T-helper 2 cell treated with Interferon-gamma antibody and Interleukin-4, amounts not matched to agents 5 μg/mL and 100 μg/mL, for 36 hours (primary cell): Measurements from ENCODE around the gene MCUR1.
"Not testable (repeated sequence)": the region's sequence is repeated elsewhere in the genome, so short reads cannot be mapped to it uniquely, and the experiment has no call there.

Source experiments
- DNase-seq: peaks from one replicate; pipeline ENCODE4 v3.0.0; 2021; ENCODE audit warnings: low spot score
- H3K27ac Mint-ChIP-seq: one replicate; pipeline ENCODE4 v1.8.0; 2021; ENCODE audit warnings: mild to moderate bottlenecking, mixed read lengths
- H3K27me3 Mint-ChIP-seq: one replicate; pipeline ENCODE4 v1.8.0; 2021; ENCODE audit warnings: low read depth, mixed read lengths
- H3K36me3 Mint-ChIP-seq: one replicate; pipeline ENCODE4 v1.8.0; 2021; ENCODE audit warnings: low read depth, mixed read lengths
- H3K4me1 Mint-ChIP-seq: one replicate; pipeline ENCODE4 v1.8.0; 2021; ENCODE audit warnings: low read depth, mixed read lengths
- H3K4me3 Mint-ChIP-seq: one replicate; pipeline ENCODE4 v1.8.0; 2022; ENCODE audit warnings: mild to moderate bottlenecking, moderate library complexity, mixed read lengths
- H3K9me3 Mint-ChIP-seq: one replicate; pipeline ENCODE4 v1.8.0; 2021; ENCODE audit warnings: mixed read lengths

The MCUR1 gene

DNA sequence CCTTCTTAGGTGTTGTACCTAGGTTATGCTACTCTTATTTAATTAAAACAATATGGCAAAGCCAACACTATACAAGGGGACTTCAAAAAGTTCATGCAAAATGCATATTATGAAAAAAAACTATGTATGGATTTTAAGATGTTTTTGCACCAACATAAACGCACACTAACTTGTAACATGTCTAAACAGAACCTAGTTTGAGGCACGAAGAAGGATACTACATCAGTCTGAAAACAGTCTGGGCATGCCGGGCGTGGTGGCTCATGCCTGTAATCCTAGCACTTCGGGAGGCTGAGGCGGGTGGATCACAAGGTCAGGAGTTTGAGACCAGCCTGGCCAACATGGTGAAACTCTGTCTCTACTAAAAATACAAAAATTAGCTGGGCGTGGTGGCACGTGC is 34.2 kb downstream of the MCUR1 start:
- H3K27ac Mint-ChIP-seq, H3K9me3 Mint-ChIP-seq, DNase-seq, H3K4me3 Mint-ChIP-seq, H3K36me3 Mint-ChIP-seq, H3K4me1 Mint-ChIP-seq, H3K27me3 Mint-ChIP-seq: not testable (repeated sequence)

DNA sequence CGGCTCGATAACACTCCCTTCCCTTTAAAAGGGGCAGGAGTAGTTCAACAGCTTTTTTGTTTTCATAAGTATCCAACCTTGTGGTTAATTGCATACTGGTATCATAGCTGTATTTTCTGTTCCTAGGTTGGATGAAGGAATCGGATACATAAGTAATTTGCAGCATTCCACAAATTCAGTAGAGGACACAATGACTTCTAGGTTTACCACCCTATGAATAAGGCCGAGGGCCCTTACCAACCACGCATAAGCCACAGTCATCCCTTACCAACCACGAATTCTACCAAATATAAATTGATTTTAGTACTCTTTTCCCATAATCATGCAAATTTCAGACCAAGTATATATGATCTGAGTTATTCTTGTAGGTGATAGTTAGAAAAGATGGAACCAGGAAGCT is 36.3 kb downstream of the MCUR1 start:
- H3K27ac Mint-ChIP-seq = no peak overlapping the region
- no peaks in the 10 kb centered on the region for H3K36me3 Mint-ChIP-seq
- no peaks in the 10 kb centered on the region for H3K27me3 Mint-ChIP-seq
- no peaks in the 10 kb centered on the region for H3K9me3 Mint-ChIP-seq
- no peak for DNase-seq
- H3K4me1 Mint-ChIP-seq = no peaks in the 10 kb centered on the region
- H3K4me3 Mint-ChIP-seq = no peak overlapping the region

DNA sequence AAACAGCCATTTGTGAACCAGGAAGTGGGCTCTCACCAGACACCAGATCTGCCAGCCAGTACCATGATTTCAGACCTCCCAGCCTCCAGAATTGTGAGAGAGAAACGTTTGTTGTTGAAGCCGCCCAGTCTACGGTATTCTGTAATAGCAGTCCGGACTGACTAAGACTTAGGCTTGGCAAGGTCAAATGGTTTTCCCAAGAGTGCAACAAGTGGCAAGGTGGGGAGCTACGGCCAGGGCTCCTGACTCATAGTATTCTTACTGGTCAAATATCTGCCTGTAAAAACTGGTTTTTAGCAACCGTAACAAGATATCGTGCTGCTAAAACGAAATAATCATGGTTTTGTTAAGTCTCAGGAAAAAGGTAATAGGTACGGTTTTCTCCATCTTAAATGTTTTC is 37.8 kb downstream of the MCUR1 start:
- H3K9me3 Mint-ChIP-seq = no peaks in the 10 kb centered on the region
- no peaks in the 10 kb centered on the region for H3K27me3 Mint-ChIP-seq
- H3K4me1 Mint-ChIP-seq = no peaks in the 10 kb centered on the region
- H3K27ac Mint-ChIP-seq = no peak overlapping the region
- H3K36me3 Mint-ChIP-seq = no peaks in the 10 kb centered on the region
- no peak for DNase-seq
- H3K4me3 Mint-ChIP-seq = no peak overlapping the region

DNA sequence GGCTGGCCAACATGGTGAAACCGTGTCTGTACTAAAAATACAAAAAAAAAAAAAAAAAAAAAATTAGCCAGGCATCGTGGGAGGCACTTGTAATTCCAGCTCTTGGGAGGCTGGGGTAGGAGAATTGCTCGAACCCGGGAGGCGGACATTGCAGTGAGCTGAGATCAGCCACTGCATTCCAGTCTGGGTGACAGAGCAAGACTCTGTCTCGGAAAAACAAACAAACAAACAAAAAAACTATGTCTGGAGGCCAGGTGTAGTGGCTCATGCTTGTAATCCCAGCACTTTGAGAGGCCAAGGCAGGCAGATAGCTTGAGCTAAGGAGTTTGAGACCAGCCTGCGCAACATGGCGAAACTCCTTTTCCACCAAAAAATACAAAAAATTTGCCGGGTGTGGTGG is 38.9 kb downstream of the MCUR1 start:
- H3K36me3 Mint-ChIP-seq, H3K9me3 Mint-ChIP-seq, H3K27me3 Mint-ChIP-seq, H3K4me3 Mint-ChIP-seq, H3K4me1 Mint-ChIP-seq, DNase-seq, H3K27ac Mint-ChIP-seq: not testable (repeated sequence)

DNA sequence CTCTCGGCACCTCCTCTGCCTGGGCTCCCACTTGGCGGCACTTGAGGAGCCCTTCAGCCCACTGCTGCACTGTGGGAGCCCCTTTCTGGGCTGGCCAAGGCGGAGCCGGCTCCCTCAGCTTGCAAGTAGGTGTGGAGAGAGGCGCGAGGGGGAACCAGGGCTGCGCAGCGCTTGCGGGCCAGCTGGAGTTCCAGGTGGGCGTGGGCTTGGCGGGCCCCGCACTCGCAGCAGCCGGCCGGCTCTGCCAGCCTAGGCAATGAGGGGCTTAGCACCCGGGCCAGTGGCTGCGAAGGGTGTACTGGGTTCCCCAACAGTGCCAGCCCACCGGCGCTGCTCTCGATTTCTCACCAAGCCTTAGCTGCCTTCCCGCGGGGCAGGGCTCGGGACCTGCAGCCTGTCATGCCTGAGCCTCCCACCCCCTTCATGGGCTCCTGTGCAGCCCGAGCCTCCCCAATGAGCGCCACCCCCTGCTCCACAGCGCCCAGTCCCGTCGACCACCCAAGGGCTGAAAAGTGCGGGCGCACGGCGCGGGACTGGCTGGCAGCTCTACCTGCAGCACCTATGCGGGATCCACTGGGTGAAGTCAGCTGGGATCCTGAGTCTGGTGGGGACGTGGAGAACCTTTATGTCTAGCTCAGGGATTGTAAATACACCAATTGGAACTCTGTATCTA is 41.9 kb downstream of the MCUR1 start:
- not testable (repeated sequence) for H3K9me3 Mint-ChIP-seq, H3K36me3 Mint-ChIP-seq, H3K27me3 Mint-ChIP-seq, DNase-seq, H3K4me3 Mint-ChIP-seq, H3K4me1 Mint-ChIP-seq, H3K27ac Mint-ChIP-seq

DNA sequence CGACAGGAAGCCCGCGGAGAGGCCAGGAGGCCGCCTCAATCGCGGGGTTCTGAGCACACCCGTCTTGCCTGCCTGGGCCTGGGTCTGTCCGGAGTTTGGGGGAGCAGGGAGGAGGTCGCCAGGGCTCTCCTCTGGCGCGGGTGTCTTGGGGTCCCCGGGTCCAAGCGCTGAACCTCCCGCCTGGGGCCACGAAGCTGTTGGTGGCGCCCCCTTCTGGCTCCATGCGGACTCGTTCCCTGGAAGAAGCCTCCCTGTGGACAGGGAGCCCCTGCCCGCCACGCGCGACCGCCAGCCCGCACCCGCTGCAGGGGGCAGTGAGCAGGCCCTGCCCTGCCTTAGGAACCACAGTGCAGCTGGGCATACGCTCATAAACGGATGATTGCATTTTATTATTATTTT is 44.7 kb downstream of the MCUR1 start:
- Mint-ChIP-seq H3K36me3 (no peaks in the 10 kb centered on the region), H3K27ac (no peak overlapping the region), H3K4me1 (peaks cover 21% of the 10 kb centered on the region), H3K4me3 (no peak overlapping the region), H3K27me3 (no peaks in the 10 kb centered on the region), H3K9me3 (no peaks in the 10 kb centered on the region)
- no peak for DNase-seq

DNA sequence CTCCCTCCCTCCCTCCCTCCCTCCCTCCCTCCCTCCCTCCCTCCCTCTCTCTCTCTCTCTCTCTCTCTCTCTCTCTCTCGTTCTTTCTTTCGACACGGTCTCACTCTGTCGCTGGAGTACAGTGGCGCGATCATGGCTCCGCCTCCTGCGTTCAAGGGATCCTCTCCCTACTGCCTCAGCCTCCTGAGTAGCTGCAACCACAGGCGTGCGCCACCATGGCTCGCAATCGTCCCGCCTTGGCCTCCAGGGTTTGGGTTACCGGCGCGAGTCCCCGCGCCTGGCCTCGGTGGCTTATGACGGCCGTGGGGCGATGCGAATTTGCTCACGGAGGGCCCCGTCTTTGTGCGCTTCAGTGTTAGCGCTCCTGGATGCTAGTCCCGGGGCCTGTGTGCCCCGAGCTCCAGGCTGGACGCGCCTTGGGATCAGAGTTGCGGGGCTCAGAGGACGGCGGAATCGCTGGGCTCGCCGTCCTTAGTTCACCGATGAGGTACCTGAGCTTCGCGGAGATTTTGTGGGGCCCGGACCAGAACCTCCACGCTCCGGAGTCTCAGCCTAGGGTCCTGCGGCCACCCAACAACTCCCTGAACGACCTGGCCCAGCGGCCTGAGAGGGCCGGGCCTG is 45.2 kb downstream of the MCUR1 start:
- Mint-ChIP-seq H3K4me3 (no peak overlapping the region), H3K36me3 (no peaks in the 10 kb centered on the region), H3K9me3 (no peaks in the 10 kb centered on the region), H3K4me1 (peaks cover 21% of the 10 kb centered on the region), H3K27ac (no peak overlapping the region), H3K27me3 (no peaks in the 10 kb centered on the region)
- no peak for DNase-seq

DNA sequence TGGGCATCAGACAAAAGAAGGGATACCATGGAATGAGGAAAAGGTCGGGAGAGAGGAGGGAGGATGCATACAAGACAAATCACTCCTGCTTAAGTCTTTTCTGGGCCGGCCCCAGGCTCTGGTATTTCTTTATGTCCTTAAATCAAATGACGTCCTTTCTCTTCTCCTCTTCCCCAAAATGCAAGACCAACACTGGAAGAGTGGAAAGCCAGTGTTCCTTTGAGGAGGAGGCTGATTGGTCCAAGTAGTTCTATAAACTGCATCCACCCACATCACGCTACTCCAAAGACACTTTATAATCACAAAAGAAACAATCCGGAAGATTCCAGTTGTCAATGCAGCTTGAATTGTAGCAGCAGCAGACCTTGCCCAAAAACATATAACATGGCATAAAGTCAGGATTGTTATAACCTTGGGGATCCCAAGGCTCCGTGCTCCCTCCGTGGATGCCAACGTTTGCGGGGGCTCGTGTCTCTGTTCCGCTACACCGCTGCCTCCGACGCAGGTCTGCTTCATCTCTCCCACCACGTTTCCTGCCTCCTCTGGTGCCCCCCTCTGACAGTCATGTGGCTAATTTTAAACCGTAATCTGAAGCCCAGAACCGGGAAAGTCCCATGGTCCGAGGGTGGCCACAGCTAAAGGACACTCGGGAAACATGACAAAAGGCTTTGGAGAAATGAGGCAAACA is 47.1 kb downstream of the MCUR1 start:
- peaks cover 2% of the 10 kb centered on the region for H3K36me3 Mint-ChIP-seq
- H3K4me1 Mint-ChIP-seq = peaks cover 37% of the 10 kb centered on the region
- H3K27ac Mint-ChIP-seq = no peak overlapping the region
- peak overlapping the region; percentile 32 for H3K4me3 Mint-ChIP-seq
- no peaks in the 10 kb centered on the region for H3K9me3 Mint-ChIP-seq
- no peak for DNase-seq
- H3K27me3 Mint-ChIP-seq = no peaks in the 10 kb centered on the region

DNA sequence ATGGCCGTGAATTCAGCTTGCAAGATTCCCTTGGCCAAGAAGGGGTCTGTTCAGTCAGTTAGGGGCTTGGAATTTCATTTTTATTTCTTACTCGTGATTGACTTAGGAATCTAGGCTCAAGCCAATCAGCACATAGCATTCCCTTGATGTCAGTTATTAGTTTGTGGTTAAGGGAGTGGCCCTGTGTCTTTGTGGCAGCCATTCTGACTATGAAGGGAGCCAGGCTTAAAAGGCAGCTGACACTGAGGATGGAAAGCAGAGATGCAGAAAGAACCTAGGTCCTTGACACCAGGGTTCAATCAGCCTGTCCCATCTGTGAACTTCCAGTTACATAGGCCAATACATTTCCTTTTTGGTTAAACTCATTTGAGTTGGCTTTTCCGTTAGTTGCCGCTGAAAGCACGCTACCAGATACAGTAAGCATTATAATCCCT is 48.1 kb downstream of the MCUR1 start:
- Mint-ChIP-seq H3K27ac (no peak overlapping the region), H3K4me3 (no peak overlapping the region), H3K4me1 (peaks cover 43% of the 10 kb centered on the region), H3K9me3 (no peaks in the 10 kb centered on the region), H3K36me3 (peaks cover 2% of the 10 kb centered on the region), H3K27me3 (no peaks in the 10 kb centered on the region)
- no peak for DNase-seq

DNA sequence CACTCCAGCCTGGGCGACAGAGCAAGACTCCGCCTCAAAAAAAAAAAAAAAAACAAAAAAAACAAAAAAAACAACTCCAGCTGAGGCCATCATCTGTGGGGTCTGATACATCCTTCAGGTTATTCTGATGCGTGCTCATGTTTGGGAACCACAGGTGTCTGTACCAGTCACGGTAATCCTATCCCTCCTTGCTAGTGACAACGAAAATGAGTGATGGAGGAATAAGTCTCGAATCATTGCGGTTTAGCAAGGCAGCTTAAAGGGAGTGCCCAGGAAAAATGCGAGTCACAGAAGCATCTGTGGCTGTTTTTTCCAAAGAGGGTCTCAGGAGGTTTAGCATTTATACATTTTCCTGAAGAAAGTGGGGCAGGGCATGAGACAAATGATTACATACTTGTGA is 48.8 kb downstream of the MCUR1 start:
- no peak for DNase-seq
- peaks cover 2% of the 10 kb centered on the region for H3K36me3 Mint-ChIP-seq
- H3K9me3 Mint-ChIP-seq = no peaks in the 10 kb centered on the region
- H3K4me3 Mint-ChIP-seq = peak overlapping the region; percentile 12
- peaks cover 44% of the 10 kb centered on the region for H3K4me1 Mint-ChIP-seq
- no peak overlapping the region for H3K27ac Mint-ChIP-seq
- H3K27me3 Mint-ChIP-seq = no peaks in the 10 kb centered on the region

DNA sequence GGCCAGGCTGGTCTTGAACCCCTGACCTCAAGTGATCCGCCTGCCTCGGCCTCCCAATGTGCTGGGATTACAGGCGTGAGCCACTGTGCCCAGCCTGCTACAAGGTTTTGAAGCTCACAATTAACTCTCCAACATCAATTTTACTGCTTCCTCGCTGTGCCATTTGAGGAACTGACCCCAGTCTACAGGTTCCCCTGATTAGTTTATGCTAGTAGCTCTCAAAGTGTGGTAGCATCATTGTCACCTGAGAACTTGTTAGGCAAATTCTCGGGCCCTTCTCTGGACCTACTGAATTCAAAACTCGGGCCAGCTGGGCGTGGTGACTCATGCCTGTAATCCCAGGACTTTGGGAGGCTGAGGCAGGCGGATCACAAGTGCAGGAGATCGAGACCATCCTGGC is 49.4 kb downstream of the MCUR1 start:
- no peak for DNase-seq
- Mint-ChIP-seq H3K9me3 (no peaks in the 10 kb centered on the region), H3K36me3 (peaks cover 2% of the 10 kb centered on the region), H3K27ac (no peak overlapping the region), H3K4me1 (peaks cover 44% of the 10 kb centered on the region), H3K27me3 (no peaks in the 10 kb centered on the region), H3K4me3 (no peak overlapping the region)

DNA sequence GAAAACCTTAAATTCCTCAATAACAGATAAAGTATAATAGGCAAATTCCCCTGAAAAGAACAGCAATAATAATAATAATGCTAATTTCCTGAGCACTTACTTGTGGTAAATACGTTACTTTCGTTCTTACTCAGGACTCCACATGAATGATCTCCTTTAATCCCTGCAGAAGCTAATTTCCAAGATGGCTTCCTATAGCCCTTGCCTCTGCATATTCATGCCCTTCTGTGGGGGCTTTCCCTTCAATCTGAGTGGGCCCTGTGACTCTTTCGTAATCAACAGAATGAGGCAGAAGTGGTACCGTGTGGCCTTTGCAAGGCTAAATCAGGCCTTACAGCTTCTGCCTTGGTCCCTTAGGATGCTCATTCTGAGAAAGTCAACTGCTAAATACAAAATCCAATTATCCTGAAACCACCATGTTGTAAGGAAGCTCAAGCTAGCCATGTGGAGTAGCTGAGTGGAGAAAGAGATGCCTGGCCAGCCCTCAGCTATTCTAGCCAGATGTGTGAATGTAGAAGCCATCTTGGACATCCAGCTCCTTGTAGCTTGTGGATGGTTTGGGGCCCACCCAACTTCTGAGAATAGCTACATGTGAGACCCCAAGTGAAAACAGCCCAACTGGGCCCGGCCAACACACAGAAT is 50.5 kb downstream of the MCUR1 start:
- peak; percentile 15 for DNase-seq
- no peak overlapping the region for H3K27ac Mint-ChIP-seq
- H3K9me3 Mint-ChIP-seq = no peaks in the 10 kb centered on the region

DNA sequence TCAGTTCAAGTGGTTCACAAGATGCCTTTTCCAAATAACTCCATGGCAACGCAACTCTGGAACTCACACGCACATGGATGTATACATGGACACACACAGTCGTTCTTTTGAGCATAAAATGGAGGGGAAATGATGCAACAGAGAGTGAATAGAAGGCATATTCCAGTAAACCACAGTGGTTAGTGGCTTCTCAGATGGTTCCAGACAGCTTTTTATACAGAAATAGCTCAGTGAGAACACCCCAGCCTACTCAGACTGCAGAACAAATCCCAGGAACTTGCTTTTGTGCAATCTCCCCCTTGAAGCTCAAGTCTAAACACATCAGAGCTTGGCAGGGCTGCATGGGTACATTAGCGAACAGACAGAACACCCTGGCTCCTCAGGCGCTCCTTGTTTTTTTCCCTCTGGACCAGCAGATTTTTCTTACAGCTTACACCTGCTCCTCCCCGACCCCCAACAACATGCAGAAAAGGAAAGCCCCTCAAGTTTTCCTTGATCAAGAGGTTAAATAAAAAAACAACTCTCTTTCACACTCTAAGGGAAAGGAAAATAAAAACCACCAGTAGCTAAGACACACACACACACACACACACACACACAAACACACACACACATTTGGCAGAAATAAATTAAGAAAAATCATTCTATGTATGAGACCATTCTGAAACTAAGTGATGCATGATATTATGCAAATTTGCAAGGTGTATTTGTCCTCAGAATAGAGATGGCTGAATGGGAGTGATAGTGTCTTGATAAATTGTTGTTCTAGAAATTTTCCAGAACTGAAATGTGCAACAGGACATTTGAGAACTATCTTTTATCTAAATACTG is 51.5 kb downstream of the MCUR1 start:
- H3K4me3 Mint-ChIP-seq = peak overlapping the region; percentile 66

More for the DNA sequence above, 50.5 kb downstream of the MCUR1 start:
- H3K27me3 Mint-ChIP-seq = no peaks in the 10 kb centered on the region
- peak overlapping the region; percentile 27 for H3K4me3 Mint-ChIP-seq
- peaks cover 44% of the 10 kb centered on the region for H3K4me1 Mint-ChIP-seq
- peaks cover 2% of the 10 kb centered on the region for H3K36me3 Mint-ChIP-seq

More for the DNA sequence above, 51.5 kb downstream of the MCUR1 start:
- Mint-ChIP-seq H3K9me3 (no peaks in the 10 kb centered on the region), H3K27me3 (no peaks in the 10 kb centered on the region), H3K27ac (peak overlapping the region; percentile 83), H3K4me1 (peaks cover 42% of the 10 kb centered on the region), H3K36me3 (peaks cover 2% of the 10 kb centered on the region)
- peak; percentile 40 for DNase-seq
